HepG2 (cell line): Measurements from ENCODE around the gene MAP3K1. TPM values are rescaled to one million over a fixed set of nuclear protein-coding genes. Genes with fewer than 3 reads are reported as not detected.
A peak's percentile ranks its signal among the peaks of the same experiment; 100 is the strongest.

Source experiments
- CREBL2 ChIP-seq: sonication (generic); formaldehyde crosslinking; IDR thresholded peaks from 2 replicates; pipeline ENCODE4 v1.8.1; 2023; ENCODE audit warnings: missing genetic modification reagents, mild to moderate bottlenecking, borderline replicate concordance
- MXD1 ChIP-seq: sonication (generic); formaldehyde crosslinking; IDR thresholded peaks from 2 replicates; pipeline ENCODE4 v1.4.0; 2020; ENCODE audit warnings: mild to moderate bottlenecking, missing genetic modification reagents
- PPARG ChIP-seq: conservative IDR thresholded peaks from 2 replicates; pipeline ENCODE4 v1.6.1; 2016; ENCODE audit warnings: missing biosample characterization, missing genetic modification reagents
- PRDM15 ChIP-seq: sonication (generic); formaldehyde crosslinking; IDR thresholded peaks from 2 replicates; pipeline ENCODE4 v1.4.0; 2020; ENCODE audit warnings: missing genetic modification reagents
- RXRA ChIP-seq: sonication (generic); formaldehyde crosslinking; IDR thresholded peaks from 2 replicates; pipeline ENCODE4 v1.5.1; 2020; ENCODE audit warnings: missing genetic modification reagents
- RXRB ChIP-seq: IDR thresholded peaks from 2 replicates; pipeline ENCODE4 v1.6.1; 2016; ENCODE audit warnings: borderline replicate concordance, missing genetic modification reagents, missing compliant biosample characterization
- ZIK1 ChIP-seq: sonication (generic); formaldehyde crosslinking; IDR thresholded peaks from 2 replicates; pipeline ENCODE4 v1.5.0; 2020; ENCODE audit warnings: mild to moderate bottlenecking, low read depth, missing genetic modification reagents, borderline replicate concordance
- ZMYM4 ChIP-seq: sonication (generic); formaldehyde crosslinking; IDR thresholded peaks from 2 replicates; pipeline ENCODE4 v1.8.1; 2023; ENCODE audit warnings: mild to moderate bottlenecking, missing genetic modification reagents
- ZNF253 ChIP-seq: sonication (generic); formaldehyde crosslinking; IDR thresholded peaks from 2 replicates; pipeline ENCODE4 v1.8.0; 2022; ENCODE audit warnings: mild to moderate bottlenecking, missing genetic modification reagents, borderline replicate concordance
- ZNF510 ChIP-seq: sonication (generic); formaldehyde crosslinking; IDR thresholded peaks from 2 replicates; pipeline ENCODE4 v1.4.0; 2020; ENCODE audit warnings: low read depth, mild to moderate bottlenecking, missing genetic modification reagents
- ZNF512B ChIP-seq: sonication (generic); formaldehyde crosslinking; IDR thresholded peaks from 2 replicates; pipeline ENCODE4 v1.5.1; 2020; ENCODE audit warnings: missing genetic modification reagents, mild to moderate bottlenecking, borderline replicate concordance
- ZNF574 ChIP-seq: sonication (generic); formaldehyde crosslinking; IDR thresholded peaks from 2 replicates; pipeline ENCODE4 v1.4.0; 2020; ENCODE audit warnings: missing genetic modification reagents
- ZNF776 ChIP-seq: sonication (generic); formaldehyde crosslinking; IDR thresholded peaks from 2 replicates; pipeline ENCODE4 v1.4.0; 2020; ENCODE audit warnings: mild to moderate bottlenecking, missing genetic modification reagents
- ZNF879 ChIP-seq: sonication (generic); formaldehyde crosslinking; IDR thresholded peaks from 2 replicates; pipeline ENCODE4 v1.8.1; 2023; ENCODE audit warnings: missing genetic modification reagents
- polyA plus RNA-seq, 8 experiments: library from polyadenylated mRNA; depleted of rRNA in 3 of 8; stranded (reverse) in 7 of 8; unstranded in 1 of 8; fragments of >200 nt; fragmentation: Illumina TruSeq in 4 of 8; extraction: Trizol in 4 of 8; gene quantifications; 2 replicates each; pipeline versions ENCODE4 v1.2.1 to v1.2.3, GENCODE V29; 2011 to 2016; ENCODE audit warnings: low read depth in 4 of 8, missing spikeins in 1 of 8, mixed read lengths in 1 of 8; ENCODE audit not compliant: insufficient read depth in 1 of 8
- total RNA-seq, 5 experiments: library from RNA; depleted of rRNA; stranded (reverse); fragments of >200 nt; fragmentation: Illumina TruSeq; extraction: Trizol; gene quantifications; 2 replicates each; pipeline ENCODE4 v1.2.3, GENCODE V29; 2016; ENCODE audit warnings: low read depth in 1 of 5
- TF ChIP-seq, protein P1 (sequence below): IDR thresholded peaks from 2 replicates; pipeline ENCODE4 v1.6.1; 2016; ENCODE audit warnings: missing compliant biosample characterization, missing genetic modification reagents, borderline replicate concordance

The MAP3K1 gene
- total and polyA plus RNA-seq, 2 of the 13 experiments (the other 11 are each of a cell fraction or from before 2014, with no cell fraction given) = 16.4 to 30.3 TPM

GRCh38 chr5:56909294-56910209 is 94.2 kb downstream of the MAP3K1 start, which contains the start of gene SETD9 (continued):
- TF ChIP-seq PRDM15 (CRISPR knock-in tag) (no peak), ZNF879 (0 out of 2 replicates have a peak, but pooled peaks have one; percentile 48), ZNF776 (CRISPR knock-in tag) (no peak; the same call in 1 of the 2 replicates), CREBL2 (CRISPR knock-in tag) (peak; percentile 60; the same call in 1 of the 2 replicates), ZIK1 (CRISPR knock-in tag) (0 out of 2 replicates have a peak, but pooled peaks have one; percentile 51), RXRB (CRISPR knock-in tag) (peak; percentile 40; the same call in 1 of the 2 replicates), ZNF510 (CRISPR knock-in tag) (no peak), MXD1 (peak; percentile 20), ZNF512B (no peak), RXRA (peak; percentile 77), PPARG (CRISPR knock-in tag) (no peak; the same call in 1 of the 2 replicates), ZNF253 (CRISPR knock-in tag) (0 out of 2 replicates have a peak, but pooled peaks have one; percentile 59), ZNF574 (peak; percentile 78), ZMYM4 (CRISPR knock-in tag) (peak; percentile 67)
- TF ChIP-seq, protein P1, sequence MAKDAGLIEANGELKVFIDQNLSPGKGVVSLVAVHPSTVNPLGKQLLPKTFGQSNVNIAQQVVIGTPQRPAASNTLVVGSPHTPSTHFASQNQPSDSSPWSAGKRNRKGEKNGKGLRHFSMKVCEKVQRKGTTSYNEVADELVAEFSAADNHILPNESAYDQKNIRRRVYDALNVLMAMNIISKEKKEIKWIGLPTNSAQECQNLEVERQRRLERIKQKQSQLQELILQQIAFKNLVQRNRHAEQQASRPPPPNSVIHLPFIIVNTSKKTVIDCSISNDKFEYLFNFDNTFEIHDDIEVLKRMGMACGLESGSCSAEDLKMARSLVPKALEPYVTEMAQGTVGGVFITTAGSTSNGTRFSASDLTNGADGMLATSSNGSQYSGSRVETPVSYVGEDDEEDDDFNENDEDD (CRISPR knock-in tag) = peak; percentile 54; the same call in 1 of the 2 replicates
